HG03135 (cell line): ENCODE data around the gene SEZ6L2.
A peak's percentile ranks its signal among the peaks of the same experiment; 100 is the strongest.
"Not testable (repeated sequence)": the region's sequence is repeated elsewhere in the genome, so short reads cannot be mapped to it uniquely, and the experiment has no call there.

Experiments used
- ATAC-seq: cut with Tn5 transposase; IDR thresholded peaks from one replicate; pipeline ENCODE4 v1.9.1; 2021; ENCODE audit warnings: mild to moderate bottlenecking, moderate library complexity; ENCODE audit not compliant: unreplicated experiment

SEZ6L2 gene

GRCh38 chr16:29891525-29892457, 7.6 kb downstream of the SEZ6L2 start:
- ATAC-seq = no peak

- ATAC-seq = not testable (repeated sequence)
Measured at GRCh38 chr16:29889372-29889771, 10.0 kb downstream of the SEZ6L2 start.

GRCh38 chr16:29883987-29884386, 15.4 kb downstream of the SEZ6L2 start:
- no peak for ATAC-seq

GRCh38 chr16:29881050-29881449, 18.3 kb downstream of the SEZ6L2 start:
- ATAC-seq = no peak

GRCh38 chr16:29878172-29878571, 21.2 kb downstream of the SEZ6L2 start:
- ATAC-seq = no peak

GRCh38 chr16:29877266-29877961, 21.9 kb downstream of the SEZ6L2 start:
- no peak for ATAC-seq

GRCh38 chr16:29876594-29877249, 22.6 kb downstream of the SEZ6L2 start:
- no peak for ATAC-seq

GRCh38 chr16:29876217-29876593, 23.1 kb downstream of the SEZ6L2 start:
- no peak for ATAC-seq

- ATAC-seq = no peak
Measured at GRCh38 chr16:29875206-29875605, 24.1 kb downstream of the SEZ6L2 start.

GRCh38 chr16:29873319-29873718, 26.0 kb downstream of the SEZ6L2 start:
- ATAC-seq = no peak

GRCh38 chr16:29871822-29872546, 27.4 kb downstream of the SEZ6L2 start:
- no peak for ATAC-seq

GRCh38 chr16:29869067-29869466, 30.3 kb downstream of the SEZ6L2 start:
- not testable (repeated sequence) for ATAC-seq

- ATAC-seq = no peak
Measured at GRCh38 chr16:29868396-29869009, 30.8 kb downstream of the SEZ6L2 start.

- no peak for ATAC-seq
Measured at GRCh38 chr16:29864205-29864604, 35.1 kb downstream of the SEZ6L2 start.

GRCh38 chr16:29863669-29863984, 35.7 kb downstream of the SEZ6L2 start:
- ATAC-seq = no peak

- ATAC-seq = peak; percentile 91
Measured at GRCh38 chr16:29862884-29863668, 36.3 kb downstream of the SEZ6L2 start, which contains the start of gene CDIPT. CDIPT (minus strand) TSS chr16:29863226; CDS start chr16:29862857, 369 bp downstream.

- ATAC-seq = peak; percentile 5
Measured at GRCh38 chr16:29862383-29862883, 36.9 kb downstream of the SEZ6L2 start.

GRCh38 chr16:29860218-29860617, 39.1 kb downstream of the SEZ6L2 start:
- no peak for ATAC-seq

GRCh38 chr16:29858974-29859373, 40.4 kb downstream of the SEZ6L2 start:
- no peak for ATAC-seq
